ENCODE results near the gene SCAF11. TPM values are rescaled to one million over a fixed set of nuclear protein-coding genes. Genes with fewer than 3 reads are reported as not detected.

The SCAF11 gene
- total RNA-seq, 4 donors from 2014 or later, result 124 to 221 (median 167) TPM

GRCh38 chr12:45991284-45992249 lies 1.2 kb upstream of the SCAF11 start:
- Histone ChIP-seq H3K27ac (peak overlapping the region; percentile 100), H3K9me3 (no peaks in the 10 kb centered on the region), H3K4me3 (peak overlapping the region; percentile 99), H3K4me1 (peaks cover 33% of the 10 kb centered on the region), H3K27me3 (no peaks in the 10 kb centered on the region), H3K36me3 (no peaks in the 10 kb centered on the region)
- TF ChIP-seq EP300 (IDR thresholded peaks at IDR 0.05) (no peak), POLR2A (IDR thresholded peaks at IDR 0.05) (peak; percentile 52 to 59), POLR2AphosphoS5 (IDR thresholded peaks at IDR 0.05) (peak in 2 of 3 donors; percentile 70 to 74)
- TF ChIP-seq, protein P1, sequence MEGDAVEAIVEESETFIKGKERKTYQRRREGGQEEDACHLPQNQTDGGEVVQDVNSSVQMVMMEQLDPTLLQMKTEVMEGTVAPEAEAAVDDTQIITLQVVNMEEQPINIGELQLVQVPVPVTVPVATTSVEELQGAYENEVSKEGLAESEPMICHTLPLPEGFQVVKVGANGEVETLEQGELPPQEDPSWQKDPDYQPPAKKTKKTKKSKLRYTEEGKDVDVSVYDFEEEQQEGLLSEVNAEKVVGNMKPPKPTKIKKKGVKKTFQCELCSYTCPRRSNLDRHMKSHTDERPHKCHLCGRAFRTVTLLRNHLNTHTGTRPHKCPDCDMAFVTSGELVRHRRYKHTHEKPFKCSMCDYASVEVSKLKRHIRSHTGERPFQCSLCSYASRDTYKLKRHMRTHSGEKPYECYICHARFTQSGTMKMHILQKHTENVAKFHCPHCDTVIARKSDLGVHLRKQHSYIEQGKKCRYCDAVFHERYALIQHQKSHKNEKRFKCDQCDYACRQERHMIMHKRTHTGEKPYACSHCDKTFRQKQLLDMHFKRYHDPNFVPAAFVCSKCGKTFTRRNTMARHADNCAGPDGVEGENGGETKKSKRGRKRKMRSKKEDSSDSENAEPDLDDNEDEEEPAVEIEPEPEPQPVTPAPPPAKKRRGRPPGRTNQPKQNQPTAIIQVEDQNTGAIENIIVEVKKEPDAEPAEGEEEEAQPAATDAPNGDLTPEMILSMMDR (IDR thresholded peaks at IDR 0.05), result no peak
- WGBS, result under 1% methylated on average over 69 of the region's 71 CpGs
- DNase-seq (ENCODE audit: low spot score in 2 of 2), result peak; percentile 89 to 90

- Histone ChIP-seq H3K36me3 (no peaks in the 10 kb centered on the region), H3K27ac (peak overlapping the region; percentile 100), H3K4me1 (peaks cover 45% of the 10 kb centered on the region), H3K27me3 (no peaks in the 10 kb centered on the region), H3K4me3 (peak overlapping the region; percentile 99), H3K9me3 (no peaks in the 10 kb centered on the region)
- 0% methylated on average over 18 of the region's 71 CpGs for WGBS
- DNase-seq (ENCODE audit: low spot score in 2 of 2), result peak; percentile 80
- TF ChIP-seq POLR2A (IDR thresholded peaks at IDR 0.05) (peak in 1 of 2 donors; percentile 29), POLR2AphosphoS5 (IDR thresholded peaks at IDR 0.05) (no peak), EP300 (IDR thresholded peaks at IDR 0.05) (no peak)
- TF ChIP-seq, protein P1 (IDR thresholded peaks at IDR 0.05), result no peak
Measured at GRCh38 chr12:45989721-45990467, 480 bp downstream of the SCAF11 start.

DNA sequence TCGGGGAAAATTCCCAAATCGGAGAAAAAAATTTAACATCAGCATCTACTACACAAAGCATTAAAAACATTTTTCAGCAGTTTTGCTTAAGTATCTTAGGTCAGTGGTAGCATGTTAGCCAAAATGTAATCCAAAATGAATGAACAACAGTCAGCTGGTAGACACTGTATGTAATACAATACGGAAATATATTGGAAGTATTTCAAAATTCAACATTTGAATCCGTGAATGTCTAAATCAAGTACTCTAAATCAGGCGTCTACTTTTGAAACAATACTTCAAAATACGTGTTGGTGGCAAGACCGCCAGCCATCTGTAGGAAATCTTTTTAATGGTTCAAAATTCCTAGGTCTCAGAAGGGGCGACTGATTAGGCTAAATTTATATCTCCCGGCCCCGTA lies 1.1 kb downstream of the SCAF11 start:
- no peak for DNase-seq (ENCODE audit: low spot score in 2 of 2)
- TF ChIP-seq, protein P1 (IDR thresholded peaks at IDR 0.05), result no peak
- TF ChIP-seq EP300 (IDR thresholded peaks at IDR 0.05), result no peak
- TF ChIP-seq POLR2A (IDR thresholded peaks at IDR 0.05), result no peak
- no peak for TF ChIP-seq POLR2AphosphoS5 (IDR thresholded peaks at IDR 0.05)
- Histone ChIP-seq H3K4me3 (peak overlapping the region; percentile 99), H3K4me1 (peaks cover 48% of the 10 kb centered on the region), H3K9me3 (no peaks in the 10 kb centered on the region), H3K36me3 (no peaks in the 10 kb centered on the region), H3K27ac (peak overlapping the region; percentile 100), H3K27me3 (no peaks in the 10 kb centered on the region)
- WGBS, result 5% methylated on average over 10 of the region's 10 CpGs

DNA sequence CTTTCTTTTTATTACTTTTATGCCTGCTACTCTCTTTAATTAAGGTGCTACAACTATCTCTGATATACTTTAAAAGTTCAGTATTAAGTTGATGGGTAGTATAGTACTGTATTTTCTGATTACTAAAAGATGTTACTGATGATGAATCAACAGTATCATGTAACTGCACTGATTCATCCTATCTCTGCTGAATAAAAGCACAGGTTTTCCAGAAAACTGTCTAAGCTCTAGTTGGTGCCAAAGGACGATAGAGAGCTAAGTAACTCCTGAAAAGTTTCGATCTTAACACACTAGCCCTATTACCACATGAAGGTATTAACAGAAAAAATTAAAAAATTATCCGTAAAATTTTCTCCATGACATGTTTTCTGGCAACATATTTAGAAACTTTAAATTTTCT lies 2.1 kb downstream of the SCAF11 start:
- no peak for DNase-seq (ENCODE audit: low spot score in 2 of 2)
- Histone ChIP-seq H3K4me1 (peaks cover 55% of the 10 kb centered on the region), H3K36me3 (no peaks in the 10 kb centered on the region), H3K27me3 (no peaks in the 10 kb centered on the region), H3K27ac (no peak overlapping the region), H3K4me3 (peak overlapping the region; percentile 99), H3K9me3 (no peaks in the 10 kb centered on the region)
- WGBS, result 35% methylated on average over 3 of the region's 3 CpGs
- no peak for TF ChIP-seq POLR2AphosphoS5 (IDR thresholded peaks at IDR 0.05)
- no peak for TF ChIP-seq POLR2A (IDR thresholded peaks at IDR 0.05)
- no peak for TF ChIP-seq EP300 (IDR thresholded peaks at IDR 0.05)
- TF ChIP-seq, protein P1 (IDR thresholded peaks at IDR 0.05), result no peak

- Histone ChIP-seq H3K27me3 (no peaks in the 10 kb centered on the region), H3K36me3 (no peaks in the 10 kb centered on the region), H3K4me1 (peaks cover 51% of the 10 kb centered on the region), H3K9me3 (no peaks in the 10 kb centered on the region), H3K27ac (no peak overlapping the region), H3K4me3 (no peak overlapping the region)
- 72% methylated on average over 3 of the region's 3 CpGs for WGBS
- no peak for DNase-seq (ENCODE audit: low spot score in 2 of 2)
- TF ChIP-seq, protein P1 (IDR thresholded peaks at IDR 0.05), result no peak
- TF ChIP-seq POLR2A (IDR thresholded peaks at IDR 0.05) (no peak), EP300 (IDR thresholded peaks at IDR 0.05) (no peak), POLR2AphosphoS5 (IDR thresholded peaks at IDR 0.05) (no peak)
Measured at GRCh38 chr12:45987340-45987727, 3.0 kb downstream of the SCAF11 start.

Measured in suprapubic skin (tissue), 4 donors.